ENCODE results near the gene HEG1.

DNA sequence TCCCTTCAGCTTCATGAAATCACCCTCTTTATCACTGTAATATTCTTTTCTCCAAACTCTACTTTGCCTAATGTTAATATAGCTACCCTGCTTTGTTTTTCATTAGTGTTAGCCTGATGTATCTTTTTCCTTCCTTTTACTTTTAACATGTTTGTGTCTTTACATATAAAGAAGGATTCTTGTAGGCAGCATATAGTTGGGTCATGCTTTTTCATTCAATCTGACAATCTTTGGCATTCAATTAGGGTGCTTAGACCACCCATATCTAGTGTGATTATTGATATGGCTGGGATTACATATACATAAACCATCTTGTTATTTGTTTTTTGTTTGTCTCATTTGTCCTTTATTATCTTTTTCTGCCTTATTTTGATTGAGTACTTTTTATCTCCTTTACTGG lies 34.9 kb upstream of the HEG1 start:
- TF ChIP-seq, protein P1, sequence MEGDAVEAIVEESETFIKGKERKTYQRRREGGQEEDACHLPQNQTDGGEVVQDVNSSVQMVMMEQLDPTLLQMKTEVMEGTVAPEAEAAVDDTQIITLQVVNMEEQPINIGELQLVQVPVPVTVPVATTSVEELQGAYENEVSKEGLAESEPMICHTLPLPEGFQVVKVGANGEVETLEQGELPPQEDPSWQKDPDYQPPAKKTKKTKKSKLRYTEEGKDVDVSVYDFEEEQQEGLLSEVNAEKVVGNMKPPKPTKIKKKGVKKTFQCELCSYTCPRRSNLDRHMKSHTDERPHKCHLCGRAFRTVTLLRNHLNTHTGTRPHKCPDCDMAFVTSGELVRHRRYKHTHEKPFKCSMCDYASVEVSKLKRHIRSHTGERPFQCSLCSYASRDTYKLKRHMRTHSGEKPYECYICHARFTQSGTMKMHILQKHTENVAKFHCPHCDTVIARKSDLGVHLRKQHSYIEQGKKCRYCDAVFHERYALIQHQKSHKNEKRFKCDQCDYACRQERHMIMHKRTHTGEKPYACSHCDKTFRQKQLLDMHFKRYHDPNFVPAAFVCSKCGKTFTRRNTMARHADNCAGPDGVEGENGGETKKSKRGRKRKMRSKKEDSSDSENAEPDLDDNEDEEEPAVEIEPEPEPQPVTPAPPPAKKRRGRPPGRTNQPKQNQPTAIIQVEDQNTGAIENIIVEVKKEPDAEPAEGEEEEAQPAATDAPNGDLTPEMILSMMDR (IDR thresholded peaks at IDR 0.05; ENCODE audit: extremely low read depth in 1 of 2, insufficient read depth in 1 of 2, low read depth in 1 of 2, low read length in 2 of 2) = no peak
- TF ChIP-seq POLR2A (IDR thresholded peaks at IDR 0.05; ENCODE audit: low read depth, low read length) (no peak), JUN (IDR thresholded peaks at IDR 0.05; ENCODE audit: borderline replicate concordance, insufficient read depth, insufficient read length, low read depth) (no peak), EZH2 (IDR thresholded peaks at IDR 0.05; ENCODE audit: borderline replicate concordance, low read depth, low read length, severe bottlenecking) (no peak), MYC (IDR thresholded peaks at IDR 0.05; ENCODE audit: low read depth, low read length) (no peak), POLR2AphosphoS5 (IDR thresholded peaks at IDR 0.05; ENCODE audit: insufficient read depth, low read depth, low read length) (no peak), GATA2 (IDR thresholded peaks at IDR 0.05; ENCODE audit: insufficient read depth, insufficient read length, low read depth, low read length) (no peak)
- TF ChIP-seq, protein P2, sequence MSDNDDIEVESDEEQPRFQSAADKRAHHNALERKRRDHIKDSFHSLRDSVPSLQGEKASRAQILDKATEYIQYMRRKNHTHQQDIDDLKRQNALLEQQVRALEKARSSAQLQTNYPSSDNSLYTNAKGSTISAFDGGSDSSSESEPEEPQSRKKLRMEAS (IDR thresholded peaks at IDR 0.05; ENCODE audit: insufficient read depth, insufficient read length) = no peak
